HG03139 (cell line): Measurements from ENCODE around the gene DAAM2.

Source experiments
- ATAC-seq: cut with Tn5 transposase; IDR thresholded peaks from one replicate; pipeline ENCODE4 v1.9.1; 2021; ENCODE audit not compliant: unreplicated experiment

The DAAM2 gene

DNA sequence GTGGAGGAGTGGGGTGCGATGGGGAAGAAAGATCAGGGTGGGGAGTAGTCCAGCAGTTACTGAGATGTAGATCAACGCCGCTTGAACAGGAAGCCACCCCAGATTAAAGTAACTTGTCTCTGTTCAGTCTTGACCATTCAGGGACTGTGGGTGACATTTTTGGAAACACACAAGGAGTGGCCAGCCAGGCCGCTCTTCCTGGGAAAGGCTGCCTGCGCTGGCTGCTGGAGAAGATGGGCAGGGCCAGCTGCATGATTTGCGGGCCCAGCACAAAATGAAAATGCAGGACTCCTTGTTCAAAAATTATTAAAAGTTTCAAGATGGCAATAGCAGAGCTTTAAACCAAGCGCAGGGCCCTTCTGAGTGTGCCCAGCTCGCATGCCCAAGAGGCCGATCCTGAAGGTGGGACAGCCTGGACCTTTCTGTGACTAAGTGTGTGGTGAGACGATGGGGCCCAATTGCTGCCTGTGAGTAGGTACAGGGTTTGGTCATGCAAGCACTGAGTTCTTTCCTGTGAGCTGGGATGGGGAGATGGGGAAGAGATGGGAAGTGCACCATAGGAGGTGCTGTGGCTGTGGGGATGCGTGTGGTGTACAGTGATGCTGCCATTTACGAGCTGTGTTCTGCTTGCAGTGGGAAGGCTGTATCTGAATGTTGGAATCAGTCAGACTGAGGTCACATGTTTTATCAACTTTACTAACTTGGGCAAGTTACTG, 51.3 kb downstream of the DAAM2 start:
- no peak for ATAC-seq

DNA sequence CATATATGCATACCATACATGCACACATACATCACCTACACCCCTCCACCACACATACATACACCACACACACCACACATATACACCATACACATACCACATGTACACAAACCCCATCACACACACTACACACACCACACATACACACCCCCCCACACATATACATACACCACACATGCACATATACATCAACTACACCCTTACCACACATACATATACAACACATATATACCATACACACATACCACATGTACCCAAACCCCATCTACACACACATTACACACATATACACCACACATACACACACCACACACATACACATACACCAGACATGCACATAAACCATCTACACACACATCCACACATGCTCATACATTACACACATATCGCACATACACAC, 52.7 kb downstream of the DAAM2 start:
- ATAC-seq, result no peak

DNA sequence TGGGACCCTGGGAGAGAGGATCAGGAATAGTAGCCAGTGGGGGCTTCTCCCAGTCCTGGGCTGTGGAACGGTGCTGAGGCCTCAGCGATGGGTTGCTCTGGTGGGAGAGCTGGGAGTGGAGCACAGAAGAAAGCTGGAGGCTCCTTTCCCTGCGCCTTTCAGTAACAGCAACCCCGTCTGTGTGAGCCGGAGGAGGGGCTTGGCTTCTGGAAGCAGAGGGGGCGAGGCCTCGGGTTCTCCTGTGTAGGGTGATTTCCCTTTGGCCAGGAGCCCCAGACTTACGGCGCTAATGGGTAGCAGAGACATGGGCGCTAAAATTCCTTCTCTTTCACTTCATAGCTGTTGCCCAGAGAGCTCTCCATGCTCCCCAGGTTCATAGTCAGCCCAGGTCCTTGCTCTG, 55.0 kb downstream of the DAAM2 start:
- ATAC-seq, result no peak

DNA sequence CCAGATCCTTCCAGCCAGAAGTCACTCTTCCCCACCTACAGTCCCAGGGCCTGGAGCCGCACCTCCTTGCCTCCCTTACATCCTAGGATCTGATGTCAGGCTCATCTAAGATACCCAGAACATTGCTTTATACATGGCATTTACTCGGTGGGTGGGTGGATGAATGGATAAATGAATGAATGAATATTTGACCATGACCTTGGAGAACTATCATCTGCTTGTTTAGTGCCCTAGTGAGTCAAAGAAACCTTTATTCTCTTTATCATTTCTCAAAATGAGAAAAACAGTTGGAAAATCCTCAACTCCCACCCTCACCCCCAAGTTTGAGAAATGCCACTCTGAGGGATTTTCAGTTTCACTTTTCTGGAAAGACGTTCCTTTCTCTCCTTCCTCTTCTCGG, 56.0 kb downstream of the DAAM2 start:
- ATAC-seq, result no peak

DNA sequence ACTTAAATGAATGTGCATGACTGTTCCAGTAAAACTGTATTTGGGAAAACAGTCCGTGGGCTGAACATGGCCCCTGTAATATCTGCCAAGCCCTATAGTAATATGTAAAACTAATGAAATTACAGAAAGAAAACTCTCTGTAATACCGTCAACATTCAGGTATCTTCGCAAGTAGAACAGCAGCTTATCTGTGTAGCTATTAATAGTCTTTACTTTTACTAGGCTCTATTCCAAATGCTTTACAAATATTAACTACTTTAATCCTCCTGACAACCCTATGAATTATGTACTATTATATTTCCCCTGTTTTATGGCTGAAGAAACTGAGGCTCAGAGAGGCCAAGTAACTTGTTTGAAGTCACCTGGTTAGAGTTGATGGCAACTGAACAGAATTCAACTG, 57.1 kb downstream of the DAAM2 start:
- no peak for ATAC-seq

DNA sequence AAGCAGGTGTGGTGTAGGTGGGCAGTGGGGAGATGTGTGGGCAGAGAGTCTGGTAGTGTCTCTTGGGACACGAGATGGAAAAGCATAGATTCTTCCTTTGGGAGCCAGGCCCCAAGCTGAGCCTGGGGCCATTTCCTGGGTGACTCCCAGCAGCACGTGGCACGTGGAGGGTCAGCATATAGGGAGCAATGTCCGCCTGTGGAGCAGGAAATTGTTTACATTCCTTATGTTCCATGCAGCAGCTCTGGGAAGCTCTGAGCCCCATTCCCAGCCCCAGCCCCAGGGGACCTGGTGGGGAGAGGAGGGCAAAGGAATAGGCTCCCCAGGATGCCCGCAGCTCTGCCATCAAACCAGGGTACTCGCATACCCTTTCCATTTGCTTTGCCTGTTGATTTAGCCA, 57.6 kb downstream of the DAAM2 start:
- ATAC-seq, result no peak

DNA sequence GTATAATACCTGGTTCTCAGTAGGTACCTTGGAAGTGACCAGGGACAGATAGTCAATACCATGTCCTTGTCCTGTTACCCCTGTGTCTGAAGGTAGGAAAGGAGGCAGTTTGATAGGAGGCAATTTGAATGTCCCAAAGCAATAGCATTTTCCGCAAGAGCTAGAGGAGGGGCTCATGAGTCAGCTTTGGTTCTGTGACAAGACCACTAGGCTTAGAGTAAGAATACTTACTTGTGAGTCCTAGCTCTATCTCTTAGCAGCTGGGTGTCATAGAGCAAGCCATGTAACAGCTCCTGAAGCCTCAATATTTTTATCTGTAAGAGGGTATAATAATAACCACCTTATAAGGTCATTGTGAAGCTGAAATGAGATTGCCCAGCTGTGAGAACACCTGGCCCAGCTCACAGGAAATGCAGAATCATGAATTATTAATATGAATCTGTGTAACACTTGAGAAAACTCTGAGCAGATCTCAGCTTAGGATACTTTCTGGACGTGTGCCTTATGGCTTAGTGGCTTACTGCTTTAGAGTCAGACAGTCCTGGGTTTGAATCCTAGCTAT, 58.6 kb downstream of the DAAM2 start:
- ATAC-seq, result no peak

DNA sequence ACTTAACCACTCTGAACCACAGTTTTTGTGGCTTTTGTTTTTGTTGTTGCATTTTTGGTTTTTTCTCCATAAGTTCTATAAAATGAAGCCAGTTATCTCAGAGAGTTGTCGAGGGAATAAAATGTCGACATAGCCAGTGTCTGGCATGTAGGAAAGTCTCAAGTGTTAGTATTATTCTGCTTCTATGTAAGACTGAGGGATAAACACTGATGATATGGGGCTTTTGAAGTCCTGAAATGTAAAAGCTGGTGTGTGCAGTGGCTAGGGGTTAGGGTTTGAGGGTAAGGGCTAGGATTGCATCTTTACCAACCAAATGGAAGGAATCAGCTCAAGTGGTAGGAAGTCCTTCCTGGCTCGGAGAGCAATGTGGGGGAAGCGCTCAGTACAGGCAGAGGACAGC, 59.2 kb downstream of the DAAM2 start:
- no peak for ATAC-seq

DNA sequence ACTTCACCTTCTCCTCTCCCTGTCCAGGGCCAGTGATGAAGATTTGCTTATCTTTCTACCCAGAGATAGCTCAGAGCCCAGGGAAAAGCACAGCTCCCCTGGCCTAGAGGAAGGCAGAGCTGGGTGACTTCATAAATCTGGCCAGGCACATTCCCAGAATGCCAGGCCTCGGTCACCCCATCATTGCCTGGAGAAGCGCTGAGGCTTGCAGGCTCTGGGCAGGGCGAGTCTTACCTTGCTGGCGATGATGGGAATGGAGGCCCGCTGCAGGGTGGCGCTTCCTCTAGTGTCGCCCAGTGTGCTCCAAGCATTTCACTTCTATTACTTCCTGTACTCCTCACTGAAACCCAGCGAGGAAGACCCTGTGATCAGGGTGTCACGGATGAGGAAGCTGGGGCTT, 60.1 kb downstream of the DAAM2 start:
- no peak for ATAC-seq

DNA sequence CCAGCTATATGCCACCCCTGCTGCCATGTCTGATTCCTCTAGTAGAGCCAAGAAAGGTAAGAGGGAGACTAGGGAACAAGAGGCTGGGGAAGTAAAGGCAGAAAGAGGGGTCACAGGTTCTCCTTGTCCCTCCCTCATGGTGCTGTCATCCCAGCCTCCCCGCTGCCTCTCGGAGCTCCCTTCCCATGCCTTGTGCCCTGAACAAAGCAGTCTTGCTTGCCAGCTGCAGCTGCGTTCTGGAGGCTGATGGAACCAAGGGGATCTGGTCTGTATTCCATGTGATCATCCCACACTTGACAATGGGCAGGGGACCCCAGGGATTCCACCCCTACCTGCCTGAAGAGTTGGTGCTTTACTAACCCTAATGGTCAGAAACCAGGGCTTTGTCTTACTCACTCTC, 61.4 kb downstream of the DAAM2 start:
- ATAC-seq, result no peak

DNA sequence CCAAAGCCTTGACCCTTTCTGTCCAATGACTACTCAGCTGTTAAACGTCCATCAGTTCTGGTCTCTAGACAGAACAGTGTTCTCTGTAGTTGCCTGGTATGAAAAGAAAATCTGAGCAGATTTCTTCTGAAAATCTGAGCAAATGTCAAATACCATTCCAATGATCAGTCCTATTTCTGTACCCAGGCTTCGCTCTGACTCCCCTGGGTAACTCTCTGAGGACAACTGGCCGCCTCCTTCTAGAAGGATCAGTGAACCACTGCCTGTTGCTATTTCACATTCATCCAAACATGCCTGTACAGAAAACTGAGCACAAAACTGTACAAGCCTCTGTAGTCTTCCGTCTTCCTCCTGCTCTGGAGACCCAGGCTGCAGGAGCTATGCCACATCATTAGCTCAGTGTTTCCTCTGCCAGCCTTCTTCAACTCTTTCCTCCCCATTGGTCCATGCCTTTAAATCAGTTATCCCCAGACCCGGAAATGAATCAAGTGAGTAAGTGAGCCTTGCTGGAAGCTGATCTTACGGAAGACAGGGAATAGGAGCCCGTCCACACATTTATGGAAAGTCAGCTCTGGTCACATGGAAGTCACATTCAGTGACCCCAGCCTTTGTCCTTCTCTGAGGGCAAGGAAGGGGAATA, 63.3 kb downstream of the DAAM2 start:
- no peak for ATAC-seq

DNA sequence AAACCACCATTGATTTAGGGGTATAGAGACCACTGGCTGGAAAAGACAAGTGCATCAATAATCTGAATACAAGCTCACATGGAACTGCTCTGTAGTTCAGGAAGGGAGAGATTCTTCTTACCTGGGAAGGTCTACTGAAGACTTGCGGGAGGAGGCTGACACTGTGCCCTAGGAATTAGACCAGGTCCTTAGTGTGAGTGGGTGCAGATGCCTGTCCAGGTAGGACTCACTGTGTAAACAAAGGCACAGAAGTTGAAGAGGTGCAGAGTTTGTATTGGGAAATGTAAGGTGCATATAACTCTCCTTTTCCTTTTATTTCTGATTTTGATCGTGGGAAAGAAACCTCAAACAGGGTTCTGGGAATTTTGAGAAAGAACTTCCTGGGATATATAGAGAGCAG, 66.8 kb downstream of the DAAM2 start:
- no peak for ATAC-seq

DNA sequence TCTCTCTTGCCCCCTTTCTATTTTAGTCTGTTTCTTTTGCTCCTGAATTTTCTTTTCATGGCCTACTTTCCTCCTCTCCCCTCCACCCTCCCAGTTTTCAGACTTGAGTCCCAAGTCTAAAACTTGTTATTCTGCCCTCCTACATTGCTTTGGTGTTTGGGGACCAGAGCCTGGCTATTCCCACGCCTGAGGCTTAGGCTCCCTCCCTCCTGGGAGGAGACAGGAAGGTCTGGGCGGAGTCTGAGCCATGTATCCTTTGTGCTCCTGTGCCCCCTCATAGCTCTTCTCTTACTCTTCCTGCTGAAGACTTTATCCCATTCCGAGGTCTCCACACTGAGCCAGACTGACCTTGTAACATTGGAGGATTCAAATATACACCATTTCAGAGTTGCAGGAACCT, 69.5 kb downstream of the DAAM2 start:
- no peak for ATAC-seq

DNA sequence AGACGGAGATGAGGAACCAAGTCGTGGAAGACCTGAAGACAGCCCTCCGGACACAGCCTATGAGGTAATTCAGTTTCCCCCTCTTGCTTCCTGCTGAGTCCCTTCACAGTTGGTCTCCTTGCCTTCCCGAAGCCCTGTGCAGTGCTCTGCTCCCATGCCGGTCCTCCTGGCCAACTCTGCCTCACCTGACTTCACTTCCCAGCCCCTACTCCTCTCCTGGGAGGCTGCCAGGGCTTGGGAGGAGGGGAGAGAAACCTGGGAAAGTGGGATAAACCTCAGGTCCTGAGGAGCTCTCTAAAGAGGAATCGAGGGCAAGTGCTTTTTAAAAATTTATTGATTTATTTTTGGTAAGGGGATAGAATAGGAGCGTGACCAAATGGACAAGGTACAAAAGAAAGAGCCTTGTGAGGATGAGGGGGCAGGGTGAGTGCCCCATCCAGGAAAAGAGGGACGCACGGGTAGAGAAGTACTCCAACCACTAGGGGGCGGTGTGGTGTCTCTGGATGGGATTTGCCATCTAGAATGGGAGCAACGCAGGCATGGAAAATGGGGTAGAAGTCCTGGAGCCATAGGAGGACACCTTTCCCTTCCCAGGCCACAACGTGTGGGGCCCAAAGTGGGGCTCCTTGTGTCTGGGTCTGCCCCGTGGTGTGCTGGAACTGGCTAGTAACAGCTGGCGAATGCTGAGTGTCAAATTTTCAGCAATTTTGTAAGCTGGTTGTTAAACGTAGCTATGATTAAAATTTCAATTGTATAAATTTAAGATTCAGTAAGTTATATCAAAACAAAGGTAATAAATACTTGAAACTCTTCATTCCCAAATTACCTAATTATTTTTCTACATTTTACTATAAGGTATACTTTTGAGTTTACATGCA, 73.1 kb downstream of the DAAM2 start:
- no peak for ATAC-seq

DNA sequence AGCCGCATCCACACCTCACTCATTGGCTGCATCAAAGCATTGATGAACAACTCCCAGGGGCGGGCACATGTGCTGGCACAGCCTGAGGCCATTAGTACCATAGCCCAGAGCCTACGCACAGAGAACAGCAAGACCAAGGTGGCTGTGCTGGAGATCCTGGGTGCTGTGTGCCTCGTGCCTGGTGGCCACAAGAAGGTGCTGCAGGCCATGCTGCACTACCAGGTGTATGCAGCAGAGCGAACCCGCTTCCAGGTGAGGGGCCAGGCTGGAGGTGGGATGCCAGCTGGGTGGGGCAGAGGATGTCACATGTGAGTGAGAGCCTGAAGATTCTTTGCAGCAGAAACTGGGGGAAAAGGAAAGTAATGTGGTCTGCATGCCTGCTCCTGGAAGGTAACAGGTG, 75.4 kb downstream of the DAAM2 start:
- ATAC-seq, result no peak

DNA sequence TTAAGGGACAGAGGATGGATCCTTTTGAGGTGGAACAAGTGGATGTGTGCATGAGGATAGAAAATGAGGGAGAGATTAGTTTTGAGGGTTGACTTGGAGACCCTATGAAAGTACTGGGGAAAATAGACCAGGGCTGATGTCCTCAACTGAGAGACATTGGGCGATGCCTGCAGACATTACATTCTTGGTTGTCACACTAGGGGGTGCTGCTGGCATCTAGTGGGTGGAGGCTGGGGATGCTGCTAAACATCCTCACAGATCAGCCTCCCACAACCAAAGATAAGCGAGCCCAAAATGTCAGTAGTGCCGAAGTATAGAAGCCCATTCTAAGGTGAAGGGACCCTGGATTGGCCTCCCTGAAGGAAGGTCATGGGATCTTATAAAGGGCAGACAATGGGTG, 78.8 kb downstream of the DAAM2 start:
- no peak for ATAC-seq

DNA sequence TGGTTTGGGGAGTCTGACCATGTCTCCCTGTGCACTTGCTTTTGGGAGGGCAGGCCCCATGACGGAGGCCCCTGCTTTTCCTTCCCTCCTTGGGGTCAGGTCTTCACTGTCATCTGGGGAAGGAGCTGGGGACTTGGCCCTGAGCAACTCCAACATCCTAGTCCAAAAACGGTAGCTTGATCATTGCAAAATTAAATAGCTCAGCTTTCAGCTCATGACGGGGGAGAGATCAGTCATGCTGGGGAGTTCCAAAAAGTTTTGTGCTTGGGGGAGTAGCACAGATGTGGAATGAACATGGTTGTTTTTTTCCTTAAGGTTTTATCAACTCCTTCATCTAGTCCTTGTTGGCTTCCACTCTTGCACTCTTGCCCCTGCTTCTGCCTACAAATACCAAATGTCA, 81.3 kb downstream of the DAAM2 start:
- ATAC-seq, result no peak

DNA sequence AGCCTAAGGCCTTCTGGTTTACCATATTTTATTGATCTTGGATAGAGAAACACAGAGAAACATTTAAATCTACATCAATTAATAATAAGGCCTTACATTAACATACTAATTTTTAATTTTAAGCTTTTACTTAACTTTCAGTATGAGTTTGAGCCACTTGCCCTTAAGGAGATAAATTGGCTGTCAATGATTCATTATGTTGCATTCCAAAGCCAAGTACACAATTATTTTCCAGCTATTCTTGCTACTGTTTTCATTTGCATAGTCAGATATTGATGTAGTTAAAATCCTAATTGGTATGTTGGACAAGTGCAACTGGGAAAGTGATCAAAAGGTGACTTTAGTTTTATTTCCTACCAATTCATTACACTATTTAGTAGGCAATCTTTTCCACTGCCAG, 83.9 kb downstream of the DAAM2 start:
- no peak for ATAC-seq

DNA sequence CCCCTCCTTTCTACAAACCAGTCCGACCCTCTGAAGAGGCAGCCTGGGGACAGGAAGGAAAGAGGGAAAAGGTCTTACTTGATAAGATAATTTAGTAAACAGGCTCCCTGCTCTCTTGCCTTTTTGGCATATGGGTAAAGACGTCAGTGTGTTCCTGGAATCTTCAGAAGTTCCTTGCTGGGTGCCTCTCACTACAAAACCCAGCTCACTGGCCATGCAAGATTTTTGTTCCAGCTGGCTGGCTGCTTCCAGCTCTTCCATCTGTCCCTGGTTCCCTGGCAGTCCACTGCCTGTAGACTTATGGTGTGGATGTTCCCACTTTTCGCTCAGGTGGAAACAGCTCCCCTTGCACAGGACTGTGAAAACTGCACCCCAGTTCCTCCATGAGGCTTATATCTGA, 84.7 kb downstream of the DAAM2 start:
- ATAC-seq, result no peak

DNA sequence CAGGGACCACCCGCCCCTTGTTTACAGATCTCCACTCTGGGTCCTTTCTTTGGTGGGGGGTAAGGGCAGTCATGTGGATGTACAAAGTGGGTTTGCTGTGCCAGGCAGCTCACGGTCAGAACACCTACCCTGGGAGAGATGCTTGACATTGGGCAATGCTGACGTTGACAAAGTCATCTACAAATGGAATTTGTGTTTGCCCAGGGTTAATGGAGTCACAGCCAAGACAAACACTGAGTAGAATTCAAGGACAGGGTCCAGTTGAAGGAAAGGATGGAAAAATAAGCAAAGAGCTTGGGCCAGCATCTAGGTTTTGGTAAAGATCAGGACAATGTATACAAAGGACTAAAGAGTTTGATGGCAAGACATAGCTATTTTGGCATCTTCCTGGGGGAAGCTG, 87.4 kb downstream of the DAAM2 start:
- no peak for ATAC-seq

DNA sequence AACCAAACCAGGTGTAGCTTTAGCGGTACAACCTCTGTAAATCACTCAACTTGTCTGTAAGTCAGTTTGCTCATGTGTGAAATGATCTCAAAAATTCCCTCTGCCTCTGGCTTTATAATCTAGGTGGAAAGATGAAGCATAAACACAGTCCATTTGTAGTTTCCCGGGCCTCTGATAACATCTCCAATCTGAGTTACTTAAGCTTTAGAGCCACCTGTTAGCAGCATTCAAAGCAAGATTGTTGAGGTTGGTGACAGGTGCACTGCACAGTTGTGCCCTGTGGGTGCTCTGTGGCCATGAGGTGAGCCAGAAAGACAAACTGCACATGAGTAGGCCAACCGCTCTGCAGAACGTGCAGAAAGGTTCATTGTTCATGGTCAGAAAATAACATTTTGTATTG, 88.4 kb downstream of the DAAM2 start:
- ATAC-seq, result no peak
